Gastroesophageal sphincter (tissue), 4 donors: ENCODE measurements around the gene MPDZ. TPM values are rescaled to one million over a fixed set of nuclear protein-coding genes. Genes with fewer than 3 reads are reported as not detected.

Experiments
- ATAC-seq: fragments of 150-250 bp; one replicate; pipeline ENCODE4 v1.9.1; 2016; ENCODE audit warnings: mild to moderate bottlenecking, moderate library complexity
- H3K27ac ChIP-seq, 4 donors: fragments of 200-600 bp; sonication (generic) in 3 of 4; 1 replicate in 3 of 4; 2 replicates in 1 of 4; pipeline ENCODE4 v1.5.1; 2016 to 2019
- H3K27me3 ChIP-seq: fragments of 200-600 bp; sonication (generic); one replicate; pipeline ENCODE4 v1.5.1; 2019
- H3K36me3 ChIP-seq, 2 donors: fragments of 200-600 bp; sonication (generic); one replicate each; pipeline ENCODE4 v1.5.1; 2019; ENCODE audit warnings: control low read depth in 1 of 2
- H3K4me1 ChIP-seq, 3 donors: fragments of 200-600 bp; sonication (generic); 1 replicate in 2 of 3; 2 replicates in 1 of 3; pipeline ENCODE4 v1.5.1; 2016 to 2019; ENCODE audit warnings: control low read depth in 2 of 3
- H3K4me3 ChIP-seq, 2 donors: fragments of 200-600 bp; sonication (generic); one replicate each; pipeline ENCODE4 v1.5.1; 2019; ENCODE audit warnings: mild to moderate bottlenecking in 1 of 2, moderate library complexity in 1 of 2
- H3K9me3 ChIP-seq, 3 donors: fragments of 200-600 bp; sonication (generic); one replicate each; pipeline ENCODE4 v1.5.1; 2017 to 2019; ENCODE audit warnings: control low read depth in 2 of 3
- EP300 ChIP-seq: sonication (generic); formaldehyde crosslinking; IDR thresholded peaks from one replicate; pipeline ENCODE4 v1.6.1; 2017; ENCODE audit warnings: antibody characterized with exemption, mild to moderate bottlenecking
- POLR2A ChIP-seq, 2 donors: fragments of 450-650 bp; IDR thresholded peaks; one replicate each; pipeline ENCODE4 v1.6.1; 2017; ENCODE audit warnings: antibody characterized with exemption in 2 of 2, mild to moderate bottlenecking in 2 of 2, moderate library complexity in 1 of 2
- POLR2AphosphoS5 ChIP-seq: sonication (generic); formaldehyde crosslinking; IDR thresholded peaks from one replicate; pipeline ENCODE4 v1.6.1; 2017; ENCODE audit warnings: antibody characterized with exemption
- WGBS, 2 donors: methylation state at CpG; one replicate each; pipeline ENCODE4 v1.1.5; 2018; ENCODE audit warnings: low coverage in 1 of 2; 5-methylcytosine and 5-hydroxymethylcytosine counted together
- total RNA-seq, 4 donors: library from RNA; depleted of rRNA; stranded (reverse); fragments of >200 nt; gene quantifications; one replicate each; pipeline ENCODE4 v1.1.0, GENCODE V29; 2016
- TF ChIP-seq, protein P1 (sequence below), 4 experiments: fragments of 200-600 bp in 2 of 4; fragments of 450-650 bp in 2 of 4; sonication (generic) in 1 of 4; IDR thresholded peaks; one replicate each; pipeline ENCODE4 v1.5.1; 2017 to 2019; ENCODE audit warnings: antibody characterized with exemption in 4 of 4, mild to moderate bottlenecking in 2 of 4, moderate library complexity in 2 of 4

MPDZ gene
- total RNA-seq, 4 donors from 2014 or later, result 71.8 to 102 (median 81.2) TPM

DNA sequence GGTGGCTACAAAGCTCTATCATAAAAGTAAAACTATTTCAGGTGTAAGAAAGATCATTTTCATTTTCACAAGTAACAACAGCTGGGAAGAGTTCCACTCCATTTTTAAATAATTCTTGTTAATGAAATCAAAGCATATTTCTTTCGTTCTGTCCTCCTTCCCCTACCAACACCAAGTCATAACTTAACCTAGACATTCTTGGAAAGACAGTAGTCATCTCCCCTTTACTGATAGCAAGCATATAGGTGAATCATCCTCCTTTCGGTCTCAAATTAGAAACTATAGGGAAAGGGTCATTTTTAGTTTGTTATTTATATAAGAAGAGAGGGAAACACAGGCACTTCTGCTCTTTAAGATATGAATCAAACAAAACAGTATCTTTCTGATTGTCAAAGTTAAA, 38.2 kb downstream of the MPDZ start:
- Histone ChIP-seq H3K36me3 (peaks cover 0 to 34% of the 10 kb centered on the region in 2 donors), H3K4me1 (no peaks in the 10 kb centered on the region), H3K27me3 (no peaks in the 10 kb centered on the region), H3K4me3 (no peak overlapping the region), H3K9me3 (no peaks in the 10 kb centered on the region), H3K27ac (no peak overlapping the region)
- ATAC-seq, result no peak
- 94% methylated on average over 2 of the region's 2 CpGs for WGBS, 2 donors
- TF ChIP-seq POLR2A (IDR thresholded peaks at IDR 0.05), result no peak
- no peak for TF ChIP-seq POLR2AphosphoS5
- no peak for TF ChIP-seq EP300
- TF ChIP-seq, protein P1, sequence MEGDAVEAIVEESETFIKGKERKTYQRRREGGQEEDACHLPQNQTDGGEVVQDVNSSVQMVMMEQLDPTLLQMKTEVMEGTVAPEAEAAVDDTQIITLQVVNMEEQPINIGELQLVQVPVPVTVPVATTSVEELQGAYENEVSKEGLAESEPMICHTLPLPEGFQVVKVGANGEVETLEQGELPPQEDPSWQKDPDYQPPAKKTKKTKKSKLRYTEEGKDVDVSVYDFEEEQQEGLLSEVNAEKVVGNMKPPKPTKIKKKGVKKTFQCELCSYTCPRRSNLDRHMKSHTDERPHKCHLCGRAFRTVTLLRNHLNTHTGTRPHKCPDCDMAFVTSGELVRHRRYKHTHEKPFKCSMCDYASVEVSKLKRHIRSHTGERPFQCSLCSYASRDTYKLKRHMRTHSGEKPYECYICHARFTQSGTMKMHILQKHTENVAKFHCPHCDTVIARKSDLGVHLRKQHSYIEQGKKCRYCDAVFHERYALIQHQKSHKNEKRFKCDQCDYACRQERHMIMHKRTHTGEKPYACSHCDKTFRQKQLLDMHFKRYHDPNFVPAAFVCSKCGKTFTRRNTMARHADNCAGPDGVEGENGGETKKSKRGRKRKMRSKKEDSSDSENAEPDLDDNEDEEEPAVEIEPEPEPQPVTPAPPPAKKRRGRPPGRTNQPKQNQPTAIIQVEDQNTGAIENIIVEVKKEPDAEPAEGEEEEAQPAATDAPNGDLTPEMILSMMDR (IDR thresholded peaks at IDR 0.05), result no peak

- Histone ChIP-seq H3K9me3 (no peaks in the 10 kb centered on the region), H3K4me3 (no peak overlapping the region), H3K27ac (no peak overlapping the region), H3K4me1 (no peaks in the 10 kb centered on the region), H3K36me3 (peaks cover 0 to 31% of the 10 kb centered on the region in 2 donors), H3K27me3 (no peaks in the 10 kb centered on the region)
- ATAC-seq, result no peak
- no peak for TF ChIP-seq POLR2AphosphoS5
- TF ChIP-seq, protein P1 (IDR thresholded peaks at IDR 0.05), result no peak
- no peak for TF ChIP-seq POLR2A (IDR thresholded peaks at IDR 0.05)
- no peak for TF ChIP-seq EP300
These were observed 39.8 kb downstream of the MPDZ start for GRCh38 chr9:13239660-13240059.

GRCh38 chr9:13239208-13239607, 40.3 kb downstream of the MPDZ start:
- H3K27ac ChIP-seq, result no peak overlapping the region
- 67 to 77% methylated on average over 1 of the region's 1 CpG for WGBS, 2 donors

DNA sequence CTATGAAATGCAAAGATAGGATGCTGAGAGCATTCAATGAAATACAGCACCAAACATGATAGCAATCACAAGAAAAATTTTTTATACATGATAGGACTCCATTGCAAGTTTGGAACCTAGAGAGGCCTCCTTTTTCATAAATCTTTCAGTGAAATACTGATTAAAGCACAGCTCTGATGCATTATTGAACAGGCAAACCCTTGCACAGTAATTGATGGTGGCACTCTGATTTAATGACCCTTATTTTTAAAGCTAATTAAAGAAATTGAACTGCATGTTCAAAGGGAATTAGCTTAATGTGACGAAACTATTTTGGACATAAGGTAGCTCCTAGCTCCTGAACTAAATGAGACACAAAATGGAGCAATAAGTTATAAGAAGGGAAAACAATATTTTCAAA, 44.6 kb downstream of the MPDZ start:
- no peaks in the 10 kb centered on the region for H3K27me3 ChIP-seq
- no peak overlapping the region for H3K4me3 ChIP-seq
- H3K36me3 ChIP-seq, result peaks cover 0 to 17% of the 10 kb centered on the region in 2 donors
- no peak for TF ChIP-seq EP300
- TF ChIP-seq, protein P1 (IDR thresholded peaks at IDR 0.05), result no peak
- no peak overlapping the region for H3K27ac ChIP-seq
- 86 to 100% methylated on average over 1 of the region's 1 CpG for WGBS, 2 donors
- H3K9me3 ChIP-seq, result no peaks in the 10 kb centered on the region
- ATAC-seq, result no peak
- no peaks in the 10 kb centered on the region for H3K4me1 ChIP-seq

More at GRCh38 chr9:13239208-13239607, 40.3 kb downstream of the MPDZ start:
- no peak for ATAC-seq
- Histone ChIP-seq H3K27me3 (no peaks in the 10 kb centered on the region), H3K4me3 (no peak overlapping the region), H3K4me1 (no peaks in the 10 kb centered on the region), H3K36me3 (peaks cover 0 to 31% of the 10 kb centered on the region in 2 donors), H3K9me3 (no peaks in the 10 kb centered on the region)
- TF ChIP-seq, protein P1 (IDR thresholded peaks at IDR 0.05), result no peak
- TF ChIP-seq POLR2AphosphoS5, result no peak
- TF ChIP-seq POLR2A (IDR thresholded peaks at IDR 0.05), result no peak
- no peak for TF ChIP-seq EP300

GRCh38 chr9:13228431-13228830, 51.1 kb downstream of the MPDZ start:
- 92 to 100% methylated on average over 1 of the region's 1 CpG for WGBS, 2 donors
- no peaks in the 10 kb centered on the region for H3K27me3 ChIP-seq
- H3K4me3 ChIP-seq, result no peak overlapping the region
- H3K36me3 ChIP-seq, result peaks cover 0 to 8% of the 10 kb centered on the region in 2 donors
- H3K27ac ChIP-seq, result no peak overlapping the region
- no peak for ATAC-seq
- TF ChIP-seq POLR2AphosphoS5, result no peak
- TF ChIP-seq, protein P1 (IDR thresholded peaks at IDR 0.05), result no peak
- no peak for TF ChIP-seq EP300
- TF ChIP-seq POLR2A (IDR thresholded peaks at IDR 0.05), result no peak
- H3K9me3 ChIP-seq, result no peaks in the 10 kb centered on the region
- no peaks in the 10 kb centered on the region for H3K4me1 ChIP-seq
